Lung (tissue), 12 donors: ENCODE results near the gene TTC39B. TPM values are rescaled to one million over a fixed set of nuclear protein-coding genes. Genes with fewer than 3 reads are reported as not detected.

Experiments used
- ATAC-seq: fragments of 200-7000 bp; cut with Tn5 transposase; one replicate; pipeline ENCODE4 v1.9.1; 2020; ENCODE audit warnings: moderate number of reproducible peaks; ENCODE audit not compliant: insufficient read depth, low FRiP score
- DNase-seq, 3 donors: peaks; one replicate each; pipeline ENCODE4 v3.0.0-alpha.2; 2013 to 2017
- H3K27ac ChIP-seq, 2 donors: one replicate each; pipeline ENCODE4 v1.5.1; 2013; ENCODE audit warnings: mild to moderate bottlenecking in 2 of 2, moderate library complexity in 2 of 2, control low read depth in 1 of 2, inconsistent platforms in 1 of 2, low read depth in 1 of 2, low read length in 1 of 2
- H3K27me3 ChIP-seq, 3 donors: one replicate each; pipeline ENCODE4 v1.5.1; 2013; ENCODE audit warnings: low read length in 2 of 3; ENCODE audit not compliant: control insufficient read depth in 3 of 3, insufficient read depth in 3 of 3
- H3K36me3 ChIP-seq, 4 donors: one replicate each; pipeline ENCODE4 v1.5.1; 2013; ENCODE audit warnings: low read length in 4 of 4, mild to moderate bottlenecking in 1 of 4, moderate library complexity in 1 of 4; ENCODE audit not compliant: control insufficient read depth in 4 of 4, insufficient read depth in 4 of 4
- H3K4me1 ChIP-seq, 5 donors: one replicate each; pipeline ENCODE4 v1.5.1; 2013; ENCODE audit warnings: low read length in 5 of 5, mild to moderate bottlenecking in 2 of 5, moderate library complexity in 1 of 5; ENCODE audit not compliant: control insufficient read depth in 5 of 5, insufficient read depth in 5 of 5
- H3K4me3 ChIP-seq: one replicate; pipeline ENCODE4 v1.5.1; 2013; ENCODE audit warnings: mild to moderate bottlenecking, control low read depth, moderate library complexity
- H3K9ac ChIP-seq, 2 donors: one replicate each; pipeline ENCODE4 v1.5.1; 2013; ENCODE audit warnings: low read length in 2 of 2, control low read depth in 1 of 2; ENCODE audit not compliant: insufficient read depth in 1 of 2
- H3K9me3 ChIP-seq, 4 donors: one replicate each; pipeline ENCODE4 v1.5.1; 2013; ENCODE audit warnings: low read length in 3 of 4, mild to moderate bottlenecking in 1 of 4, moderate library complexity in 1 of 4; ENCODE audit not compliant: control insufficient read depth in 4 of 4, insufficient read depth in 3 of 4
- CTCF ChIP-seq: IDR thresholded peaks from 2 replicates; pipeline ENCODE4 v1.5.1; 2012; ENCODE audit warnings: mild to moderate bottlenecking; ENCODE audit errors: control extremely low read depth, extremely low read depth
- WGBS, 2 donors: extraction: QIAGEN DNeasy Blood & Tissue Kit; methylation state at CpG; one replicate each; pipeline ENCODE4 v1.1.7; 2013; 5-methylcytosine and 5-hydroxymethylcytosine counted together
- polyA plus RNA-seq, 2 donors: library from polyadenylated mRNA; stranded (reverse); fragments of 200-250 nt; gene quantifications; one replicate each; pipeline ENCODE4 v1.2.1, GENCODE V29; 2013
- total RNA-seq, 2 donors: library from RNA; depleted of rRNA in 1 of 2; stranded (reverse); fragments of >200 nt in 1 of 2; gene quantifications; one replicate each; pipeline ENCODE4 v1.2.1, GENCODE V29; 2014 to 2021
- donor health status: control.
- donor health status: control.
- donor health status: Bipolar disorder and iron deficiency.
- donor health status: healthy.
- donor health status: DM: yes; HTN: yes; CAD: no.

The TTC39B gene
- total and polyA plus RNA-seq, 4 donors = 4.2 to 30.0 (median 19.2) TPM

GRCh38 chr9:15346837-15347236 lies 39.8 kb upstream of the TTC39B start:
- Histone ChIP-seq H3K4me1 (peaks cover 0 to 9% (median 5%) of the 10 kb centered on the region in 5 donors), H3K27ac (no peak overlapping the region), H3K36me3 (no peaks in the 10 kb centered on the region), H3K9me3 (peaks cover 0 to 3% (median under 1%) of the 10 kb centered on the region in 4 donors), H3K4me3 (no peak overlapping the region), H3K9ac (no peak overlapping the region), H3K27me3 (no peaks in the 10 kb centered on the region)
- TF ChIP-seq CTCF = no peak
- peak in 2 of 3 donors; percentile 28 to 43 for DNase-seq
- ATAC-seq = no peak
- 56 to 57% methylated on average over 1 of the region's 1 CpG for WGBS, 2 donors

- no peak for DNase-seq
- no peak overlapping the region for H3K4me3 ChIP-seq
- H3K27me3 ChIP-seq = no peaks in the 10 kb centered on the region
- no peak for TF ChIP-seq CTCF
- H3K9ac ChIP-seq = no peak overlapping the region
- WGBS, 2 donors = 70 to 83% methylated on average over 2 of the region's 2 CpGs
- H3K9me3 ChIP-seq = peaks cover 0 to 3% (median under 1%) of the 10 kb centered on the region in 4 donors
- no peak for ATAC-seq
- H3K27ac ChIP-seq = no peak overlapping the region
- peaks cover 0 to 9% (median 5%) of the 10 kb centered on the region in 5 donors for H3K4me1 ChIP-seq
- no peaks in the 10 kb centered on the region for H3K36me3 ChIP-seq
Observed at GRCh38 chr9:15344191-15344590, 37.2 kb upstream of the TTC39B start.

GRCh38 chr9:15333376-15333881 lies 26.4 kb upstream of the TTC39B start:
- WGBS, 2 donors = 25 to 38% methylated on average over 4 of the region's 4 CpGs
- Histone ChIP-seq H3K4me1 (peaks cover 0 to 8% (median 0%) of the 10 kb centered on the region in 5 donors), H3K36me3 (no peaks in the 10 kb centered on the region), H3K9me3 (no peaks in the 10 kb centered on the region), H3K27me3 (no peaks in the 10 kb centered on the region), H3K27ac (no peak overlapping the region), H3K4me3 (no peak overlapping the region), H3K9ac (no peak overlapping the region)
- no peak for TF ChIP-seq CTCF
- DNase-seq (peak in 1 of 3 donors; percentile 59), ATAC-seq (no peak)

GRCh38 chr9:15332939-15333338 lies 25.9 kb upstream of the TTC39B start:
- H3K4me3 ChIP-seq = no peak overlapping the region
- no peak for TF ChIP-seq CTCF
- H3K36me3 ChIP-seq = no peaks in the 10 kb centered on the region
- no peak overlapping the region for H3K9ac ChIP-seq
- WGBS, 2 donors = 70 to 76% methylated on average over 2 of the region's 2 CpGs
- no peaks in the 10 kb centered on the region for H3K27me3 ChIP-seq
- H3K9me3 ChIP-seq = no peaks in the 10 kb centered on the region
- DNase-seq (peak in 1 of 3 donors; percentile 21), ATAC-seq (no peak)
- peaks cover 0 to 8% (median 0%) of the 10 kb centered on the region in 5 donors for H3K4me1 ChIP-seq
- H3K27ac ChIP-seq = no peak overlapping the region
